Liver (tissue), 9 donors: ENCODE data around the gene HELLS. TPM values are rescaled to one million over a fixed set of nuclear protein-coding genes. Genes with fewer than 3 reads are reported as not detected.

Experiments
- DNase-seq: peaks from one replicate; pipeline ENCODE4 v3.0.0-alpha.2; 2017; ENCODE audit warnings: low spot score
- H3K27ac ChIP-seq, 2 donors: one replicate each; pipeline ENCODE4 v1.7.0; 2013; ENCODE audit warnings: inconsistent platforms in 2 of 2, low read length in 2 of 2, control low read depth in 1 of 2, low read depth in 1 of 2, mild to moderate bottlenecking in 1 of 2
- H3K27me3 ChIP-seq, 4 donors: one replicate each; pipeline versions ENCODE4 v1.6.1 to v1.7.0; 2013; ENCODE audit warnings: low read length in 3 of 4, inconsistent platforms in 1 of 4, mild to moderate bottlenecking in 1 of 4, moderate library complexity in 1 of 4; ENCODE audit not compliant: control insufficient read depth in 4 of 4, insufficient read depth in 4 of 4
- H3K36me3 ChIP-seq, 4 donors: one replicate each; pipeline versions ENCODE4 v1.6.1 to v1.7.0; 2013; ENCODE audit warnings: low read length in 3 of 4, mild to moderate bottlenecking in 3 of 4, low read depth in 1 of 4, moderate library complexity in 1 of 4; ENCODE audit not compliant: control insufficient read depth in 4 of 4, insufficient read depth in 3 of 4
- H3K4me1 ChIP-seq, 4 donors: one replicate each; pipeline versions ENCODE4 v1.6.1 to v1.7.0; 2013; ENCODE audit warnings: low read length in 3 of 4, mild to moderate bottlenecking in 3 of 4, moderate library complexity in 1 of 4; ENCODE audit not compliant: control insufficient read depth in 4 of 4, insufficient read depth in 4 of 4
- H3K4me3 ChIP-seq, 3 donors: one replicate each; pipeline versions ENCODE4 v1.6.1 to v1.7.0; 2013; ENCODE audit warnings: low read length in 3 of 3, control low read depth in 1 of 3, low read depth in 1 of 3, mild to moderate bottlenecking in 1 of 3
- H3K9ac ChIP-seq, 2 donors: one replicate each; pipeline ENCODE4 v1.7.0; 2013; ENCODE audit warnings: low read length in 2 of 2, mild to moderate bottlenecking in 2 of 2, moderate library complexity in 2 of 2, control low read depth in 1 of 2, low read depth in 1 of 2
- H3K9me3 ChIP-seq, 4 donors: one replicate each; pipeline versions ENCODE4 v1.6.1 to v1.7.0; 2013; ENCODE audit warnings: low read length in 3 of 4; ENCODE audit not compliant: control insufficient read depth in 4 of 4
- FOXA1 ChIP-seq: IDR thresholded peaks from 2 replicates; pipeline ENCODE4 v1.6.1; 2016; ENCODE audit warnings: antibody characterized with exemption
- GABPA ChIP-seq, 2 donors: IDR thresholded peaks in 1 of 2; conservative IDR thresholded peaks in 1 of 2; 2 replicates each; pipeline ENCODE4 v1.6.1; 2016; ENCODE audit warnings: antibody characterized with exemption in 2 of 2, mild to moderate bottlenecking in 1 of 2, moderate library complexity in 1 of 2
- HNF4A ChIP-seq, 2 donors: conservative IDR thresholded peaks; 2 replicates each; pipeline ENCODE4 v1.6.1; 2016; ENCODE audit warnings: antibody characterized with exemption in 2 of 2, mild to moderate bottlenecking in 2 of 2
- HNF4G ChIP-seq: IDR thresholded peaks from 2 replicates; pipeline ENCODE4 v1.6.1; 2016; ENCODE audit warnings: antibody characterized with exemption
- JUND ChIP-seq, 2 donors: IDR thresholded peaks; 2 replicates each; pipeline ENCODE4 v1.6.1; 2016; ENCODE audit warnings: antibody characterized with exemption in 2 of 2
- RAD21 ChIP-seq, 2 donors: IDR thresholded peaks; 2 replicates each; pipeline ENCODE4 v1.6.1; 2016; ENCODE audit warnings: antibody characterized with exemption in 2 of 2, mild to moderate bottlenecking in 2 of 2
- RXRA ChIP-seq, 2 donors: IDR thresholded peaks; 2 replicates each; pipeline ENCODE4 v1.6.1; 2017 to 2018; ENCODE audit warnings: antibody characterized with exemption in 2 of 2, mild to moderate bottlenecking in 1 of 2
- SP1 ChIP-seq: IDR thresholded peaks from 2 replicates; pipeline ENCODE4 v1.6.1; 2018; ENCODE audit warnings: antibody characterized with exemption, mild to moderate bottlenecking
- TAF1 ChIP-seq: conservative IDR thresholded peaks from 2 replicates; pipeline ENCODE4 v1.6.1; 2016; ENCODE audit warnings: antibody characterized with exemption, mild to moderate bottlenecking
- YY1 ChIP-seq: IDR thresholded peaks from 2 replicates; pipeline ENCODE4 v1.6.1; 2016; ENCODE audit warnings: antibody characterized with exemption, mild to moderate bottlenecking
- WGBS: extraction: QIAGEN DNeasy Blood & Tissue Kit; methylation state at CpG from one replicate; pipeline ENCODE4 v1.1.7; 2013; 5-methylcytosine and 5-hydroxymethylcytosine counted together
- polyA plus RNA-seq, 2 donors: library from polyadenylated mRNA; stranded (reverse) in 1 of 2; unstranded in 1 of 2; fragments of 200-250 nt in 1 of 2; fragments of >200 nt in 1 of 2; fragmentation: Nextera tagmentation in 1 of 2; extraction: Ambion mirVana in 1 of 2; gene quantifications; one replicate each; pipeline versions ENCODE4 v1.2.1 to v1.2.3, GENCODE V29; 2013 to 2015
- total RNA-seq, 2 donors: library from RNA; depleted of rRNA; stranded (reverse); fragments of >200 nt; gene quantifications; one replicate each; pipeline ENCODE4 v1.2.3, GENCODE V29; 2014
- TF ChIP-seq, protein P1 (sequence below): fragments of 150-350 bp; IDR thresholded peaks from 2 replicates; pipeline ENCODE4 v1.5.1; 2017; ENCODE audit warnings: improper control_type of control experiment, low read depth, low read length; ENCODE audit not compliant: missing input control
- TF ChIP-seq, protein P2 (sequence below): IDR thresholded peaks from 2 replicates; pipeline ENCODE4 v1.6.1; 2016; ENCODE audit warnings: antibody characterized with exemption
- TF ChIP-seq, protein P3 (sequence below): IDR thresholded peaks from 2 replicates; pipeline ENCODE4 v1.6.1; 2016; ENCODE audit warnings: antibody characterized with exemption
- TF ChIP-seq, protein P4 (sequence below): IDR thresholded peaks from 2 replicates; pipeline ENCODE4 v1.6.1; 2016; ENCODE audit warnings: antibody characterized with exemption, mild to moderate bottlenecking
- TF ChIP-seq, protein P5 (sequence below): IDR thresholded peaks from 2 replicates; pipeline ENCODE4 v1.6.1; 2016; ENCODE audit warnings: antibody characterized with exemption
- donor health status: healthy.
- donor health status: healthy.
- donor health status: healthy.
- donor health status: healthy.
- donor health status: healthy.

HELLS gene
- total and polyA plus RNA-seq, 4 donors, result 1.2 to 56.4 (median 1.8) TPM

DNA sequence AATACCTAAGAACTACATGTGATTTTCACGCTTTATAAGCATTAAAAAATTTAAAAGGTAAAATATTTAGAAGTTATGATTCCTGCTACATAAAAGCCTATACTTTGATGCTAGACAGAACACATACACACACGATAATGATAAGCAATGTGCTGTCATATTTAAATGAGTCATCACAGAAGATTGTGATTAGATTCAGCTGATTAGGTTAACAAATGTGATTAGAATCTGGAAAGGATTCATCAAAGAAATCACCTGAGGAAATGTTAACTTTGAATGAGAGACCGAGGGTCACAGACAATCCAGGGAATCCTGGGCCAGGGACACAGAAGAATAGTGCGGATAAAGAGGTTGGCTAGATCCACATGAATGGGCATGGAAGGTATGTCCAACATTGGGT is 95.9 kb downstream of the HELLS start:
- DNase-seq, result no peak
- Histone ChIP-seq H3K4me1 (no peaks in the 10 kb centered on the region), H3K4me3 (no peak overlapping the region), H3K36me3 (no peaks in the 10 kb centered on the region), H3K9me3 (peaks cover 0 to 14% (median under 1%) of the 10 kb centered on the region in 4 donors), H3K9ac (no peak overlapping the region), H3K27me3 (no peaks in the 10 kb centered on the region), H3K27ac (no peak overlapping the region)
- TF ChIP-seq, protein P1, sequence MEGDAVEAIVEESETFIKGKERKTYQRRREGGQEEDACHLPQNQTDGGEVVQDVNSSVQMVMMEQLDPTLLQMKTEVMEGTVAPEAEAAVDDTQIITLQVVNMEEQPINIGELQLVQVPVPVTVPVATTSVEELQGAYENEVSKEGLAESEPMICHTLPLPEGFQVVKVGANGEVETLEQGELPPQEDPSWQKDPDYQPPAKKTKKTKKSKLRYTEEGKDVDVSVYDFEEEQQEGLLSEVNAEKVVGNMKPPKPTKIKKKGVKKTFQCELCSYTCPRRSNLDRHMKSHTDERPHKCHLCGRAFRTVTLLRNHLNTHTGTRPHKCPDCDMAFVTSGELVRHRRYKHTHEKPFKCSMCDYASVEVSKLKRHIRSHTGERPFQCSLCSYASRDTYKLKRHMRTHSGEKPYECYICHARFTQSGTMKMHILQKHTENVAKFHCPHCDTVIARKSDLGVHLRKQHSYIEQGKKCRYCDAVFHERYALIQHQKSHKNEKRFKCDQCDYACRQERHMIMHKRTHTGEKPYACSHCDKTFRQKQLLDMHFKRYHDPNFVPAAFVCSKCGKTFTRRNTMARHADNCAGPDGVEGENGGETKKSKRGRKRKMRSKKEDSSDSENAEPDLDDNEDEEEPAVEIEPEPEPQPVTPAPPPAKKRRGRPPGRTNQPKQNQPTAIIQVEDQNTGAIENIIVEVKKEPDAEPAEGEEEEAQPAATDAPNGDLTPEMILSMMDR, result no peak
- TF ChIP-seq JUND (IDR thresholded peaks at IDR 0.05) (no peak), YY1 (no peak), SP1 (no peak), RXRA (IDR thresholded peaks at IDR 0.05) (no peak), HNF4A (conservative IDR thresholded peaks at IDR 0.05) (no peak), FOXA1 (no peak), TAF1 (no peak), HNF4G (no peak), RAD21 (IDR thresholded peaks at IDR 0.05) (no peak)
- TF ChIP-seq, protein P2, sequence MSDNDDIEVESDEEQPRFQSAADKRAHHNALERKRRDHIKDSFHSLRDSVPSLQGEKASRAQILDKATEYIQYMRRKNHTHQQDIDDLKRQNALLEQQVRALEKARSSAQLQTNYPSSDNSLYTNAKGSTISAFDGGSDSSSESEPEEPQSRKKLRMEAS, result no peak
- TF ChIP-seq, protein P3, sequence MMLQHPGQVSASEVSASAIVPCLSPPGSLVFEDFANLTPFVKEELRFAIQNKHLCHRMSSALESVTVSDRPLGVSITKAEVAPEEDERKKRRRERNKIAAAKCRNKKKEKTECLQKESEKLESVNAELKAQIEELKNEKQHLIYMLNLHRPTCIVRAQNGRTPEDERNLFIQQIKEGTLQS, result no peak
- TF ChIP-seq, protein P4, sequence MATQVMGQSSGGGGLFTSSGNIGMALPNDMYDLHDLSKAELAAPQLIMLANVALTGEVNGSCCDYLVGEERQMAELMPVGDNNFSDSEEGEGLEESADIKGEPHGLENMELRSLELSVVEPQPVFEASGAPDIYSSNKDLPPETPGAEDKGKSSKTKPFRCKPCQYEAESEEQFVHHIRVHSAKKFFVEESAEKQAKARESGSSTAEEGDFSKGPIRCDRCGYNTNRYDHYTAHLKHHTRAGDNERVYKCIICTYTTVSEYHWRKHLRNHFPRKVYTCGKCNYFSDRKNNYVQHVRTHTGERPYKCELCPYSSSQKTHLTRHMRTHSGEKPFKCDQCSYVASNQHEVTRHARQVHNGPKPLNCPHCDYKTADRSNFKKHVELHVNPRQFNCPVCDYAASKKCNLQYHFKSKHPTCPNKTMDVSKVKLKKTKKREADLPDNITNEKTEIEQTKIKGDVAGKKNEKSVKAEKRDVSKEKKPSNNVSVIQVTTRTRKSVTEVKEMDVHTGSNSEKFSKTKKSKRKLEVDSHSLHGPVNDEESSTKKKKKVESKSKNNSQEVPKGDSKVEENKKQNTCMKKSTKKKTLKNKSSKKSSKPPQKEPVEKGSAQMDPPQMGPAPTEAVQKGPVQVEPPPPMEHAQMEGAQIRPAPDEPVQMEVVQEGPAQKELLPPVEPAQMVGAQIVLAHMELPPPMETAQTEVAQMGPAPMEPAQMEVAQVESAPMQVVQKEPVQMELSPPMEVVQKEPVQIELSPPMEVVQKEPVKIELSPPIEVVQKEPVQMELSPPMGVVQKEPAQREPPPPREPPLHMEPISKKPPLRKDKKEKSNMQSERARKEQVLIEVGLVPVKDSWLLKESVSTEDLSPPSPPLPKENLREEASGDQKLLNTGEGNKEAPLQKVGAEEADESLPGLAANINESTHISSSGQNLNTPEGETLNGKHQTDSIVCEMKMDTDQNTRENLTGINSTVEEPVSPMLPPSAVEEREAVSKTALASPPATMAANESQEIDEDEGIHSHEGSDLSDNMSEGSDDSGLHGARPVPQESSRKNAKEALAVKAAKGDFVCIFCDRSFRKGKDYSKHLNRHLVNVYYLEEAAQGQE, result no peak
- TF ChIP-seq, protein P5, sequence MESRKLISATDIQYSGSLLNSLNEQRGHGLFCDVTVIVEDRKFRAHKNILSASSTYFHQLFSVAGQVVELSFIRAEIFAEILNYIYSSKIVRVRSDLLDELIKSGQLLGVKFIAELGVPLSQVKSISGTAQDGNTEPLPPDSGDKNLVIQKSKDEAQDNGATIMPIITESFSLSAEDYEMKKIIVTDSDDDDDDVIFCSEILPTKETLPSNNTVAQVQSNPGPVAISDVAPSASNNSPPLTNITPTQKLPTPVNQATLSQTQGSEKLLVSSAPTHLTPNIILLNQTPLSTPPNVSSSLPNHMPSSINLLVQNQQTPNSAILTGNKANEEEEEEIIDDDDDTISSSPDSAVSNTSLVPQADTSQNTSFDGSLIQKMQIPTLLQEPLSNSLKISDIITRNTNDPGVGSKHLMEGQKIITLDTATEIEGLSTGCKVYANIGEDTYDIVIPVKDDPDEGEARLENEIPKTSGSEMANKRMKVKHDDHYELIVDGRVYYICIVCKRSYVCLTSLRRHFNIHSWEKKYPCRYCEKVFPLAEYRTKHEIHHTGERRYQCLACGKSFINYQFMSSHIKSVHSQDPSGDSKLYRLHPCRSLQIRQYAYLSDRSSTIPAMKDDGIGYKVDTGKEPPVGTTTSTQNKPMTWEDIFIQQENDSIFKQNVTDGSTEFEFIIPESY, result no peak
- 92% methylated on average over 4 of the region's 4 CpGs for WGBS

DNA sequence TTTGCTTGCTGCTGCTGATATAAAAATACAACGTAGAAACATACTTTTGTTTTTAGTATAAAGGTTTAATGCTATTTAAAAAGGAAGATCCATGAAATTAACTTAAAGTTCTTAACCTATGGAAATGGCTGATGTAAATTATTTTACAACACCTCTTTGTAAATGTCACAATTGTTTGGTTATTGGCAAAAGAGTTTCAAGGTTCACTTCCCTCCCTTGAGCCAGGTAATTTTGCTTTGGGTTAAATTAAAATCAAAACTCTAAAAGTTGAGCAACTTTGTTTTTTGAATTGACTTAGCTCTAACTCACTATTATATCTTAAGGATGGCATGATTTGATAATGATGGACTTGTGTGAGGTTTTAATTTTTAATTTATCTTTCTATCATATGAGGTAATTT is 98.8 kb downstream of the HELLS start:
- no peak overlapping the region for H3K27ac ChIP-seq
- no peaks in the 10 kb centered on the region for H3K36me3 ChIP-seq
- no peak overlapping the region for H3K4me3 ChIP-seq
- no peaks in the 10 kb centered on the region for H3K27me3 ChIP-seq
- H3K9me3 ChIP-seq, result peaks cover 0 to 4% (median 0%) of the 10 kb centered on the region in 4 donors
- H3K9ac ChIP-seq, result no peak overlapping the region
- no peak for DNase-seq
- WGBS, result 91% methylated on average over 1 of the region's 1 CpG
- H3K4me1 ChIP-seq, result no peaks in the 10 kb centered on the region
- TF ChIP-seq GABPA (IDR thresholded peaks at IDR 0.05 in 1 of 2, conservative IDR thresholded peaks at IDR 0.05 in 1 of 2) (no peak), HNF4A (conservative IDR thresholded peaks at IDR 0.05) (peak; percentile 61 to 65), RXRA (IDR thresholded peaks at IDR 0.05) (peak in 1 of 2 donors; percentile 25), YY1 (peak; percentile 15), RAD21 (IDR thresholded peaks at IDR 0.05) (peak in 1 of 2 donors; percentile 23)
- TF ChIP-seq, protein P1, result no peak
